A549 treated with AZD2906 at 1 μM for 4 hours (cell line): ENCODE data around the gene MMP12. TPM values are rescaled to one million over a fixed set of nuclear protein-coding genes. Genes with fewer than 3 reads are reported as not detected.

Experiments used
- total RNA-seq: library from RNA; stranded (reverse); fragments of 200-300 nt; extraction: Qiagen RNA extraction; gene quantifications from 5 replicates; pipeline ENCODE4 v1.2.3, GENCODE V29; 2022

The MMP12 gene
- total RNA-seq = 0.05 to 0.08 TPM (median 0.06 TPM) in 4 of 5 replicates, not detected in the other

DNA sequence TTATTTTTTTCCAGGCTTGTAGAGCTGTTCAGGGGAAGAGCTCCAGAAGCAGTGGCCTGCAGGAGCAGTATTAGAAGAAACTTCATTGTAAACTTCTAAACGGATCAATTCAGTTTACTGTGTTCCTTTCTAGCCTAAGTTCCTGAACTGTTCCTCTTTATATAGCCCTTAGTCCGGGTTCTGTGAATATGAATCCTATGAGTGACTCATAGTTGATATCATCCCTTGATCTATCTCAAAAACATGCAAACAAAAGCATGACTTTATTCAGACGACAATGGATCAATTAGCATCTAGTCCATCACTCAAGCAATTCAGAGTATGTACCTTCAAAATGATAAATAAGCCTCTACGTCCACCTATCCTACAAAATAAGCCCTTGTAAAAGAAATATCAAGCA lies at the start of gene MMP12:
Gene MMP12, minus strand, starts transcription at position 131 of the 400 bp plus-strand sequence. Its CDS starts 45 bp downstream, at position 86.

GRCh38 chr11:102843489-102843888 lies 31.3 kb downstream of the MMP12 start, which contains the start of gene MMP3:
TSS of gene MMP3 (minus strand) at chr11:102843609. CDS start at chr11:102843546, 63 bp downstream.

Other genes starting within 250 kb of the MMP12 start
- 0.07 TPM in 1 of 5 replicates, not detected in the others for gene MMP20, start 249.7 kb downstream of the MMP12 start, total RNA-seq
- gene MMP27, start 169.2 kb downstream of the MMP12 start, total RNA-seq = not detected in 5 replicates
- gene MMP8, start 150.0 kb downstream of the MMP12 start, total RNA-seq = not detected in 5 replicates
- 0.54 to 2.5 TPM (median 0.72 TPM) in 5 replicates for gene MMP10, start 94.4 kb downstream of the MMP12 start, total RNA-seq
- gene MMP1, start 76.8 kb downstream of the MMP12 start, total RNA-seq = 0.68 to 1.6 TPM (median 0.73 TPM) in 5 replicates
- 0.07 to 0.27 TPM (median 0.09 TPM) in 3 of 5 replicates, not detected in the others for gene MMP3, start 31.4 kb downstream of the MMP12 start, total RNA-seq
- gene MMP13, start 80.8 kb upstream of the MMP12 start, total RNA-seq = 0.04 to 0.08 TPM in 2 of 5 replicates, not detected in the others
- 60.5 to 64.0 TPM (median 62.2 TPM) in 5 replicates for gene DCUN1D5, start 217.2 kb upstream of the MMP12 start, total RNA-seq
- 4.4 to 6.2 TPM (median 5.1 TPM) in 5 replicates for gene DYNC2H1, start 234.4 kb upstream of the MMP12 start, total RNA-seq